Epithelial cell of proximal tubule (primary cell): ENCODE results near the gene FRMD4B. TPM values are rescaled to one million over a fixed set of nuclear protein-coding genes. Genes with fewer than 3 reads are reported as not detected.

Experiments
- DNase-seq: peaks from one replicate; pipeline ENCODE4 v3.0.0-alpha.2; 2011; ENCODE audit warnings: low read depth
- H3K4me3 ChIP-seq: 2 replicates; pipeline ENCODE4 v1.5.1; 2011; ENCODE audit warnings: low read depth, mild to moderate bottlenecking, low read length
- CTCF ChIP-seq: conservative IDR thresholded peaks from 2 replicates; pipeline ENCODE4 v1.5.1; 2012; ENCODE audit warnings: low read depth, mild to moderate bottlenecking, low read length
- total RNA-seq: library from RNA; depleted of rRNA; stranded (reverse); fragments of >200 nt; gene quantifications from 2 replicates; pipeline ENCODE4 v1.2.3, GENCODE V29; 2015

Gene FRMD4B
- total RNA-seq, 1 donor from 2014 or later, result 21.7 TPM

GRCh38 chr3:69161587-69162307 lies 224.1 kb downstream of the FRMD4B start:
- DNase-seq, result peak; percentile 7
- peak; percentile 97 for TF ChIP-seq CTCF
- H3K4me3 ChIP-seq, result no peak overlapping the region

- no peak for DNase-seq
- no peak for TF ChIP-seq CTCF
- no peak overlapping the region for H3K4me3 ChIP-seq
Measured at GRCh38 chr3:69160525-69160924, 225.4 kb downstream of the FRMD4B start.

GRCh38 chr3:69160107-69160506 lies 225.8 kb downstream of the FRMD4B start:
- H3K4me3 ChIP-seq, result no peak overlapping the region
- TF ChIP-seq CTCF, result no peak
- no peak for DNase-seq

- DNase-seq, result no peak
- no peak overlapping the region for H3K4me3 ChIP-seq
- no peak for TF ChIP-seq CTCF
Measured at GRCh38 chr3:69149586-69149985, 236.3 kb downstream of the FRMD4B start.

- DNase-seq, result no peak
- no peak for TF ChIP-seq CTCF
- no peak overlapping the region for H3K4me3 ChIP-seq
Measured at GRCh38 chr3:69145688-69146087, 240.2 kb downstream of the FRMD4B start.

- no peak for TF ChIP-seq CTCF
- H3K4me3 ChIP-seq, result no peak overlapping the region
- DNase-seq, result no peak
Measured at GRCh38 chr3:69144631-69145245, 241.2 kb downstream of the FRMD4B start.

- no peak for TF ChIP-seq CTCF
- DNase-seq, result no peak
- H3K4me3 ChIP-seq, result no peak overlapping the region
Measured at GRCh38 chr3:69143612-69144011, 242.3 kb downstream of the FRMD4B start.
